GM12878 (cell line): ENCODE data around the gene TOP1.

ENCODE experiments used
- ATF2 ChIP-seq: IDR thresholded peaks from 2 replicates; pipeline ENCODE4 v1.6.1; 2012; ENCODE audit warnings: low read length, inconsistent platforms
- BMI1 ChIP-seq: fragments of 450-650 bp; IDR thresholded peaks from 2 replicates; pipeline ENCODE4 v1.6.1; 2016; ENCODE audit warnings: mild to moderate bottlenecking, moderate library complexity, borderline replicate concordance
- CBX3 ChIP-seq: fragments of 200-600 bp; sonication (generic); IDR thresholded peaks from 2 replicates; pipeline ENCODE4 v1.6.1; 2016; ENCODE audit warnings: low read depth, borderline replicate concordance
- KDM1A ChIP-seq: fragments of 200-600 bp; sonication (generic); IDR thresholded peaks from 2 replicates; pipeline ENCODE4 v1.6.1; 2016; ENCODE audit warnings: borderline replicate concordance
- POLR2A ChIP-seq: IDR thresholded peaks from 2 replicates; pipeline ENCODE4 v1.6.1; 2011; ENCODE audit warnings: low read depth, mild to moderate bottlenecking, low read length
- YY1 ChIP-seq: IDR thresholded peaks from 2 replicates; pipeline ENCODE4 v1.6.1; 2011; ENCODE audit warnings: low read depth, mild to moderate bottlenecking, low read length
- ZNF24 ChIP-seq: fragments of 450-650 bp; IDR thresholded peaks from 2 replicates; pipeline ENCODE4 v1.6.1; 2017; ENCODE audit warnings: antibody characterized with exemption, mild to moderate bottlenecking
- ZNF622 ChIP-seq: fragments of 450-650 bp; IDR thresholded peaks from 2 replicates; pipeline ENCODE4 v1.6.1; 2017; ENCODE audit warnings: mild to moderate bottlenecking, inconsistent platforms
- TF ChIP-seq, protein P1 (sequence below): IDR thresholded peaks from 2 replicates; pipeline ENCODE4 v1.6.1; 2012; ENCODE audit warnings: mild to moderate bottlenecking, low read depth, low read length

DNA sequence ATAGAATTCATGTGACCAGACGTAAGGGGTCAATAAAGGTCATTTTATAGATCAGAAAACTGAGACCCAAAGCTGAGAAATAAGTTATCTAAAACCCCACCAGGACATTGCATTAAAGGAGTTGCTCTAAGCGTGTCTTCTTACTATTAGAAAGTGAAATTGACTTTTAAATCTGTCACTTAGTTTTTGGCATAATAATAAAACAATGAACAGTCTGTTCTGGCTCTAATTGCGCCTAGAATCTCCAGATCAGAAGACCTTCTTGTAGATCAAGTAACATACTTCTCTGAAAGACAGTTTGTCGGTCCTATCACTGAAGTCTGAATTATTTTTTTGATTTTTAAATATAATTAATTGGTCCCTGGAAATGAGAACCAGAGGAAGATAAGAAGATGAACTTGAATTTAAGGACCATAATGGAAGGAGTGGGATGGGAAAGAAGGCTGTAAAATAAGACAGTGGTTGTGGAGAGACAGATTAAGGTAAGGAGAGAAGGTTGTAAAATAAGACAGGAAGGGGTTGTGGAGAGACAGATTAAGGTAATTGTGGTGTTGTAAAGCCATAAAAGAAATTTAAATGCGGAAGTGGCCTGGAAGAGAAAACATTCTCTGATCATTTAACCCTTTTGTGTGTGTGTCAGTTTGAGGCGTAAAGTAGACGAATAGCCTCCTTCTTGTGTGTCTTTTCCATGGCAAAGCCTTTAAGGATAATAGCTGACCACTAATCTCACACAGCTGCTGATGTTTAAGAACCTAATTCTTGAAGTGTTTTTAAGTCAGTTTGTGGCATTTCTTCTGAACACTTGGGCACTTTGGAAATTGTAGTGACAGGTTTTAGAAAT lies 20.1 kb downstream of the TOP1 start:
- TF ChIP-seq POLR2A (no peak), YY1 (no peak), CBX3 (no peak), KDM1A (no peak), ZNF24 (no peak), ZNF622 (no peak), ATF2 (no peak), BMI1 (no peak)
- TF ChIP-seq, protein P1, sequence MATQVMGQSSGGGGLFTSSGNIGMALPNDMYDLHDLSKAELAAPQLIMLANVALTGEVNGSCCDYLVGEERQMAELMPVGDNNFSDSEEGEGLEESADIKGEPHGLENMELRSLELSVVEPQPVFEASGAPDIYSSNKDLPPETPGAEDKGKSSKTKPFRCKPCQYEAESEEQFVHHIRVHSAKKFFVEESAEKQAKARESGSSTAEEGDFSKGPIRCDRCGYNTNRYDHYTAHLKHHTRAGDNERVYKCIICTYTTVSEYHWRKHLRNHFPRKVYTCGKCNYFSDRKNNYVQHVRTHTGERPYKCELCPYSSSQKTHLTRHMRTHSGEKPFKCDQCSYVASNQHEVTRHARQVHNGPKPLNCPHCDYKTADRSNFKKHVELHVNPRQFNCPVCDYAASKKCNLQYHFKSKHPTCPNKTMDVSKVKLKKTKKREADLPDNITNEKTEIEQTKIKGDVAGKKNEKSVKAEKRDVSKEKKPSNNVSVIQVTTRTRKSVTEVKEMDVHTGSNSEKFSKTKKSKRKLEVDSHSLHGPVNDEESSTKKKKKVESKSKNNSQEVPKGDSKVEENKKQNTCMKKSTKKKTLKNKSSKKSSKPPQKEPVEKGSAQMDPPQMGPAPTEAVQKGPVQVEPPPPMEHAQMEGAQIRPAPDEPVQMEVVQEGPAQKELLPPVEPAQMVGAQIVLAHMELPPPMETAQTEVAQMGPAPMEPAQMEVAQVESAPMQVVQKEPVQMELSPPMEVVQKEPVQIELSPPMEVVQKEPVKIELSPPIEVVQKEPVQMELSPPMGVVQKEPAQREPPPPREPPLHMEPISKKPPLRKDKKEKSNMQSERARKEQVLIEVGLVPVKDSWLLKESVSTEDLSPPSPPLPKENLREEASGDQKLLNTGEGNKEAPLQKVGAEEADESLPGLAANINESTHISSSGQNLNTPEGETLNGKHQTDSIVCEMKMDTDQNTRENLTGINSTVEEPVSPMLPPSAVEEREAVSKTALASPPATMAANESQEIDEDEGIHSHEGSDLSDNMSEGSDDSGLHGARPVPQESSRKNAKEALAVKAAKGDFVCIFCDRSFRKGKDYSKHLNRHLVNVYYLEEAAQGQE = no peak
